AG10803 (cell line): ENCODE measurements around the gene UBFD1.
"Not testable (repeated sequence)": the region's sequence is repeated elsewhere in the genome, so short reads cannot be mapped to it uniquely, and the experiment has no call there.

Experiments used
- DNase-seq: peaks from one replicate; pipeline ENCODE4 v3.0.0; 2010; ENCODE audit warnings: low read depth
- H3K4me3 ChIP-seq: 2 replicates; pipeline ENCODE4 v1.5.1; 2011; ENCODE audit warnings: mild to moderate bottlenecking, low read length, control low read depth
- CTCF ChIP-seq: conservative IDR thresholded peaks from 2 replicates; pipeline ENCODE4 v1.5.1; 2011; ENCODE audit warnings: mild to moderate bottlenecking, low read length, control low read depth, inconsistent platforms

Gene UBFD1

DNA sequence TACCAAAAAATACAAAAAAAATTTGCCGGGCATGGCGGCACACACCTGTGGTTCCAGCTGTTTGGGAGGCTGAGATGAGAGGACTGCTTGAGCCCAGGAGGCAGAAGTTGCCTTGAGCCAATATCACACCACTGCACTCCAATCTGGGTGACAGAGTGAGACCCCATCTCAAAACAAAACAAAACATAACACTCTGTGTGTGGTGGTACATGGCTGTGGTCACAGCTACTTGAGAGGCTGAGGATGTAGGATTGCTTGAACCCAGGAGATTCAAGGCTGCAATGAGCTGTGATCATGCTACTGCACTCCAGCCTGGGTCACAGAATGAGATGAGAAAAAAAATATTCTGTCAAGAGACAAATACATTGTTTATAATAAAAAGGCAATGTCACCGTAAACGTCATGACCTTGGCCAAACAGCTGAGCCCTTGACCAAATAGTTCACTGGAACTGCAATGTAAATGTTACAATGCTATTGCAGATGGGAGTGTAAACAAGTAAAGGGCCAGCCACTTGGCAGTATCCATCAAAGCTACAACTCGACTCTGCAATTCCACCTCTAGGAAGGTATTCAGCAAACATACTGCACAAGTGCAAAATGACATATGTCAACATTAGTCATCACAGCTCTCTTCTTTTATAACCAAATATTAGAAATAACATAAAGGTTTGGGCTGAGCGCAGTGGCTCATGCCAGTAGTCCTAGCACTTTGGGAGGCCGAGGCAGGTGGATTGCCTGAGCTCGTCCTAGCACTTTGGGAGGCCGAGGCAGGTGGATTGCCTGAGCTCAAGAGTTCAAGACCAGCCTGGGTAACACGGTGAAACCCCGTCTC, 17.3 kb upstream of the UBFD1 start:
- TF ChIP-seq CTCF: no peak
- DNase-seq: no peak
- H3K4me3 ChIP-seq: no peak overlapping the region

DNA sequence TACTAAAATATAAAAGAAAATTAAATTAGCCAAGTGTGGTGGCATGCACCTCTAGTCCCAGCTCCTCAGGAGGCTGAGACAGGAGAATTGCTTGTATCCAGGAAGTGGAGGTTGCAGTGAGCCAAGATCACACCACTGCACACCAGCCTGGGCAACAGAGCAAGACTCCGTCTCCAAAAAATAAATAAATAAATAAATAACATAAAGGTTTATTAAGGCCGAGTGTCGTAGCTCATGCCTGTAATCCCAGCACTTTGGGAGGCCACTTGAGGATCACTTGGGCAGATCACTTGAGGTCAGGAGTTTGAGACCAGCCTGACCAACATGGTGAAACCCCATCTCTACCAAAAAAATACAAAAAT, 16.7 kb upstream of the UBFD1 start:
- DNase-seq, H3K4me3 ChIP-seq: not testable (repeated sequence)

- DNase-seq: no peak
- no peak for TF ChIP-seq CTCF
- H3K4me3 ChIP-seq: no peak overlapping the region
These were observed 13.1 kb upstream of the UBFD1 start for GRCh38 chr16:23544436-23544835.

DNA sequence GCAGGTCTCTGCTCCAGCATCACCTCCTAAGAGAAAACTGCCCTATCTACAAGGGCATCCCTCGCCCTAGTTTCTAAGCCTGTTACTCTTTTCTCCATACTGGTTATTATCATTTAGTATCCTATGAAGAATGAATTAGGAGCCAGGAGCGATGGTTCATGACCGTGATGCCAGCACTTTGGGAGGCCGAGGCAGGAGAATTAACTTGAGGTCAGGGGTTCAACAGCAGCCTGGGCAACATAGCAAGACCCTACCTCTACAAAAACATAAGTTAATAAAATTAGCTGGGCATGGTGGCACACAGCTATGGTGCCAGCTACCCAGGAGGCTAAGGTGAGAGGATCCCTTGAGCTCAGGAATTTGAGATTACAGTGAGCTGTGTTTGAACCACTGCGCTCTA, 7.6 kb upstream of the UBFD1 start:
- DNase-seq: no peak
- H3K4me3 ChIP-seq: no peak overlapping the region
- TF ChIP-seq CTCF: no peak

- DNase-seq: no peak
- H3K4me3 ChIP-seq: no peak overlapping the region
- no peak for TF ChIP-seq CTCF
These were observed 5.4 kb upstream of the UBFD1 start for GRCh38 chr16:23552161-23552560.

DNA sequence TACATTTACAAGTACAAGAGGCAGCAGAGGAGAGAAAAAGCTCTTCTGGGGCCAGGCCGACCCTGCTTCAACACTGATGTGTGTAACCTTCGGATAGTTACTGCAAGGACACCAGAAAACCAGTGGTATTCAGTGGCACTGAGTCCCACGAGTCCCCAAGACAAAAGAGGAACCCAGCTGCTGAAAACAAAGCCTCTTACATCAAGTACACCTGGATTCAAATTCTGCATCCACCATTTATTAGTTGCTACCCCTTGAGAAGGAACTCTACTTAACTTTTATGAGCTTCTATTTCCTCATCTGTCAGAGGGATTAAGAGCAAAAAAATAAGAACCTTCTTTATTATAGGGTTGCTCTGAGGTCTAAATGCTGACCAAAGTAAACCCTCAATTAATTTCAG, 3.0 kb upstream of the UBFD1 start:
- no peak overlapping the region for H3K4me3 ChIP-seq
- TF ChIP-seq CTCF: no peak
- no peak for DNase-seq

DNA sequence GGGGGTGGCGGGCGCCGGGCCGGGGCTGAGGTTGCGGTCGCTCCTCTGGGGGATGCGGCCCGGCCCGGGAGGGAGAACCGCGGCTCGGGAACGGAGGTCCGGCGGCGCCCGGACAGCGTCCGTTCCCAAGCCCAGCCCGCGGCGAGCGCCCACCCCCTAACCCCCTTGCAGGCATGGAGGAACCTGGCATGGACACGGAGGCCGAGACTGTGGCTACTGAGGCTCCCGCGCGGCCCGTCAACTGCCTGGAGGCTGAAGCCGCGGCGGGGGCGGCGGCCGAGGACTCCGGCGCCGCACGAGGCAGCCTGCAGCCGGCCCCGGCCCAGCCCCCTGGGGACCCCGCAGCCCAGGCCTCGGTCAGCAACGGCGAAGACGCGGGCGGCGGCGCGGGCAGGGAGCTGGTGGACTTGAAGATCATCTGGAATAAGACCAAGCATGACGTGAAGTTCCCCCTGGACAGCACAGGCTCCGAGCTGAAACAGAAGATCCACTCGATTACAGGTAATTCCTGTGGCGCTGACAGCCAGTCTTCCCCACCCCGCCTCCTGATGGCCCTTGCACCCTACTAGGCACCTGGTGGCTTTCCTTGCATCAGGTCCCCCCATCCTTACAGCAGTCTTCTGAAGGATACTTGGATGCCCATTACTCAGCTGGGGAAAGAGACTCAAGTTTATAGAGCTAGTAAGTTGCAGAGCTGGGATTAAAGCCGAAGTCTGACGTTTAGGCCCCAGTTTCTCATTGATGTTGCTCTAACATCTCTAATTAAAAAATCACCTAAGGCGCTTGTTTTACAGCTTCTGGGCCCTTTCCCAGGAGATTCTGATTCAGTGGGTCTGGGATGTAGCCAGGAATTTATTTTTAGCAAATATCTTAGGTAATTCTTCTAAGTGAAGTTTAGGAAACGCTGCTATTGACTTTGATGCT, 514 bp downstream of the UBFD1 start:
- TF ChIP-seq CTCF: no peak
- peak overlapping the region; percentile 94 for H3K4me3 ChIP-seq

More for the DNA sequence above, 514 bp downstream of the UBFD1 start:
- peak; percentile 45 for DNase-seq
